ENCODE data around the gene NKPD1. TPM values are rescaled to one million over a fixed set of nuclear protein-coding genes. Genes with fewer than 3 reads are reported as not detected.

Gene NKPD1
- polyA plus RNA-seq, 1 donor (not counting 4 experiments of a cell fraction or from before 2014, with no cell fraction given) = 0.37 TPM

GRCh38 chr19:45164577-45165335 lies 4.0 kb upstream of the NKPD1 start:
- H3K9me3 ChIP-seq (ENCODE audit: control insufficient read depth, low read depth, low read length) = no peaks in the 10 kb centered on the region
- peak overlapping the region; percentile 60 for H3K4me2 ChIP-seq (ENCODE audit: control insufficient read depth, extremely low read depth, insufficient read depth, low read depth, low read length)
- H3K9me1 ChIP-seq (ENCODE audit: control insufficient read depth, extremely low read depth, insufficient read depth, low read length) = no peaks in the 10 kb centered on the region
- H3K27ac ChIP-seq (ENCODE audit: control insufficient read depth, insufficient read depth, low read length) = no peak overlapping the region
- dilution Hi-C loops (cut with MboI; ENCODE audit: extremely low pct_ligation_motif_present, low sequenced_read_pairs) = no loop called here
- H3K4me3 ChIP-seq (ENCODE audit: control insufficient read depth in 2 of 3, extremely low read depth in 1 of 3, insufficient read depth in 2 of 3, low read depth in 1 of 3, low read length in 3 of 3) = no peak overlapping the region
- H4K20me1 ChIP-seq (ENCODE audit: control insufficient read depth, extremely low read depth, insufficient read depth, low read length) = peaks cover 2% of the 10 kb centered on the region
- H3K36me3 ChIP-seq (ENCODE audit: control insufficient read depth in 2 of 2, extremely low read depth in 1 of 2, insufficient read depth in 2 of 2, low read length in 2 of 2) = no peaks in the 10 kb centered on the region
- FAIRE-seq (peak; percentile 20), DNase-seq (ENCODE audit: low read depth, low spot score) (peak; percentile 86)
- TF ChIP-seq EZH2 (IDR thresholded peaks at IDR 0.05; ENCODE audit: low read length) (no peak), CTCF (optimal IDR thresholded peaks at IDR 0.05 in 1 of 3, IDR thresholded peaks at IDR 0.05 in 1 of 3, conservative IDR thresholded peaks at IDR 0.05 in 1 of 3; ENCODE audit: extremely low read depth in 1 of 3, insufficient read depth in 2 of 3, low read length in 3 of 3) (peak in 2 of 3 experiments; percentile 30 to 32)
- H3K27me3 ChIP-seq (ENCODE audit: control insufficient read depth, extremely low read depth, insufficient read depth, low read length) = no peaks in the 10 kb centered on the region
- peak overlapping the region; percentile 28 for H3K9ac ChIP-seq (ENCODE audit: control insufficient read depth, extremely low read depth, insufficient read depth, low read length)
- H3K79me2 ChIP-seq (ENCODE audit: control insufficient read depth, insufficient read depth, low read length) = no peaks in the 10 kb centered on the region
- H2AFZ ChIP-seq (ENCODE audit: control insufficient read depth, low read length) = peak overlapping the region; percentile 67
- H3K4me1 ChIP-seq (ENCODE audit: control insufficient read depth, extremely low read depth, insufficient read depth, low read length) = peaks cover 49% of the 10 kb centered on the region

GRCh38 chr19:45163751-45164460 lies 3.1 kb upstream of the NKPD1 start:
- no peak overlapping the region for H3K4me3 ChIP-seq (ENCODE audit: control insufficient read depth in 2 of 3, extremely low read depth in 1 of 3, insufficient read depth in 2 of 3, low read depth in 1 of 3, low read length in 3 of 3)
- no peaks in the 10 kb centered on the region for H3K27me3 ChIP-seq (ENCODE audit: control insufficient read depth, extremely low read depth, insufficient read depth, low read length)
- peak overlapping the region; percentile 26 for H2AFZ ChIP-seq (ENCODE audit: control insufficient read depth, low read length)
- H3K9me3 ChIP-seq (ENCODE audit: control insufficient read depth, low read depth, low read length) = no peaks in the 10 kb centered on the region
- no peaks in the 10 kb centered on the region for H3K79me2 ChIP-seq (ENCODE audit: control insufficient read depth, insufficient read depth, low read length)
- H3K9ac ChIP-seq (ENCODE audit: control insufficient read depth, extremely low read depth, insufficient read depth, low read length) = peak overlapping the region; percentile 28
- peaks cover 2% of the 10 kb centered on the region for H4K20me1 ChIP-seq (ENCODE audit: control insufficient read depth, extremely low read depth, insufficient read depth, low read length)
- DNase-seq (ENCODE audit: low read depth, low spot score) (no peak), FAIRE-seq (no peak)
- H3K4me1 ChIP-seq (ENCODE audit: control insufficient read depth, extremely low read depth, insufficient read depth, low read length) = peaks cover 49% of the 10 kb centered on the region
- TF ChIP-seq EZH2 (IDR thresholded peaks at IDR 0.05; ENCODE audit: low read length) (no peak), CTCF (optimal IDR thresholded peaks at IDR 0.05 in 1 of 3, IDR thresholded peaks at IDR 0.05 in 1 of 3, conservative IDR thresholded peaks at IDR 0.05 in 1 of 3; ENCODE audit: extremely low read depth in 1 of 3, insufficient read depth in 2 of 3, low read length in 3 of 3) (peak in 1 of 3 experiments; percentile 7)
- H3K9me1 ChIP-seq (ENCODE audit: control insufficient read depth, extremely low read depth, insufficient read depth, low read length) = no peaks in the 10 kb centered on the region
- dilution Hi-C loops (cut with MboI; ENCODE audit: extremely low pct_ligation_motif_present, low sequenced_read_pairs) = no loop called here
- no peaks in the 10 kb centered on the region for H3K36me3 ChIP-seq (ENCODE audit: control insufficient read depth in 2 of 2, extremely low read depth in 1 of 2, insufficient read depth in 2 of 2, low read length in 2 of 2)
- H3K4me2 ChIP-seq (ENCODE audit: control insufficient read depth, extremely low read depth, insufficient read depth, low read depth, low read length) = peak overlapping the region; percentile 60
- H3K27ac ChIP-seq (ENCODE audit: control insufficient read depth, insufficient read depth, low read length) = no peak overlapping the region

Data from keratinocyte (primary cell).